K562 (cell line): ENCODE data around the gene SESN2. TPM values are rescaled to one million over a fixed set of nuclear protein-coding genes. Genes with fewer than 3 reads are reported as not detected.

Experiments
- ARID1B ChIP-seq: fragments of 450-650 bp; IDR thresholded peaks from 2 replicates; pipeline ENCODE4 v1.6.1; 2016; ENCODE audit warnings: antibody characterized with exemption, mild to moderate bottlenecking, inconsistent platforms
- CBX1 ChIP-seq: sonication (generic); IDR thresholded peaks from 2 replicates; pipeline ENCODE4 v1.6.1; 2016; ENCODE audit warnings: antibody characterized with exemption, low read depth, mild to moderate bottlenecking
- DIDO1 ChIP-seq: fragments of 450-650 bp; IDR thresholded peaks from 2 replicates; pipeline ENCODE4 v1.6.1; 2016; ENCODE audit warnings: low read depth, missing biosample characterization, missing genetic modification characterization
- EZH2 ChIP-seq: IDR thresholded peaks from 2 replicates; pipeline ENCODE4 v1.6.1; 2012; ENCODE audit warnings: low read depth, mild to moderate bottlenecking, inconsistent platforms, low read length, borderline replicate concordance
- MIER1 ChIP-seq: fragments of 450-650 bp; IDR thresholded peaks from 2 replicates; pipeline ENCODE4 v1.6.1; 2016; ENCODE audit warnings: antibody characterized with exemption, mild to moderate bottlenecking, low read depth
- PHB ChIP-seq: fragments of 250-450 bp; sonication (Bioruptor Pico); IDR thresholded peaks from 2 replicates; pipeline ENCODE4 v1.5.0; 2021
- PHF21A ChIP-seq: fragments of 450-650 bp; IDR thresholded peaks from 2 replicates; pipeline ENCODE4 v1.6.1; 2017; ENCODE audit warnings: low read depth, borderline replicate concordance
- PHTF2 ChIP-seq: fragments of 250-450 bp; sonication (Bioruptor Pico); IDR thresholded peaks from 2 replicates; pipeline ENCODE4 v1.5.0; 2021; ENCODE audit warnings: mild to moderate bottlenecking
- POLR2G ChIP-seq: fragments of 200-400 bp; formaldehyde crosslinking; IDR thresholded peaks from 2 replicates; pipeline ENCODE4 v1.6.1; 2017; ENCODE audit warnings: low read depth, mild to moderate bottlenecking, antibody characterized with exemption, low read length, moderate library complexity
- RB1 ChIP-seq: fragments of 450-650 bp; IDR thresholded peaks from 2 replicates; pipeline ENCODE4 v1.6.1; 2017; ENCODE audit warnings: low read depth, mild to moderate bottlenecking
- SMAD1 ChIP-seq: fragments of 150-350 bp; IDR thresholded peaks from 2 replicates; pipeline ENCODE4 v1.6.1; 2014; ENCODE audit warnings: low read length, low read depth; ENCODE audit not compliant: partially characterized antibody
- SMARCA4 ChIP-seq: fragments of 450-650 bp; IDR thresholded peaks from 2 replicates; pipeline ENCODE4 v1.6.1; 2016
- ZNF76 ChIP-seq: fragments of 250-450 bp; sonication (Bioruptor Pico); IDR thresholded peaks from 2 replicates; pipeline ENCODE4 v1.4.0; 2020; ENCODE audit warnings: mild to moderate bottlenecking, moderate library complexity, borderline replicate concordance
- polyA plus RNA-seq, 8 experiments: library from polyadenylated mRNA; depleted of rRNA in 4 of 8; stranded (reverse) in 5 of 8; unstranded in 3 of 8; fragments of >200 nt; fragmentation: Nextera tagmentation in 2 of 8; fragmentation: Illumina TruSeq in 1 of 8; extraction: Ambion mirVana in 2 of 8; extraction: Trizol in 1 of 8; gene quantifications; 2 replicates each; pipeline versions ENCODE4 v1.2.1 to v1.2.3, GENCODE V29; 2011 to 2014; ENCODE audit warnings: inconsistent platforms in 1 of 8, missing spikeins in 1 of 8
- total RNA-seq, 7 experiments: library from RNA; depleted of rRNA in 6 of 7; stranded (reverse); fragments of >200 nt in 6 of 7; fragmentation: Illumina TruSeq in 2 of 7; extraction: Trizol in 2 of 7; gene quantifications; 2 replicates each; pipeline versions ENCODE4 v1.2.1 to v1.2.3, GENCODE V29; 2011 to 2021; ENCODE audit warnings: low replicate concordance in 1 of 7
- TF ChIP-seq, protein P1 (sequence below): sonication (generic); formaldehyde crosslinking; IDR thresholded peaks from 2 replicates; pipeline ENCODE4 v1.8.0; 2022; ENCODE audit warnings: mild to moderate bottlenecking, low read depth, missing genetic modification reagents
- TF ChIP-seq, protein P2 (sequence below): fragments of 450-650 bp; formaldehyde crosslinking; IDR thresholded peaks from 2 replicates; pipeline ENCODE4 v1.4.0; 2022; ENCODE audit warnings: mild to moderate bottlenecking, moderate library complexity
- TF ChIP-seq, protein P3 (sequence below): fragments of 250-450 bp; sonication (Bioruptor Pico); IDR thresholded peaks from 2 replicates; pipeline ENCODE4 v1.8.0; 2022; ENCODE audit warnings: moderate library complexity, mild to moderate bottlenecking, inconsistent platforms

SESN2 gene
- total and polyA plus RNA-seq, 9 of the 15 experiments (the other 6 are each of a cell fraction or from before 2014, with no cell fraction given): 3.7 to 71.3 (median 16.8) TPM

DNA sequence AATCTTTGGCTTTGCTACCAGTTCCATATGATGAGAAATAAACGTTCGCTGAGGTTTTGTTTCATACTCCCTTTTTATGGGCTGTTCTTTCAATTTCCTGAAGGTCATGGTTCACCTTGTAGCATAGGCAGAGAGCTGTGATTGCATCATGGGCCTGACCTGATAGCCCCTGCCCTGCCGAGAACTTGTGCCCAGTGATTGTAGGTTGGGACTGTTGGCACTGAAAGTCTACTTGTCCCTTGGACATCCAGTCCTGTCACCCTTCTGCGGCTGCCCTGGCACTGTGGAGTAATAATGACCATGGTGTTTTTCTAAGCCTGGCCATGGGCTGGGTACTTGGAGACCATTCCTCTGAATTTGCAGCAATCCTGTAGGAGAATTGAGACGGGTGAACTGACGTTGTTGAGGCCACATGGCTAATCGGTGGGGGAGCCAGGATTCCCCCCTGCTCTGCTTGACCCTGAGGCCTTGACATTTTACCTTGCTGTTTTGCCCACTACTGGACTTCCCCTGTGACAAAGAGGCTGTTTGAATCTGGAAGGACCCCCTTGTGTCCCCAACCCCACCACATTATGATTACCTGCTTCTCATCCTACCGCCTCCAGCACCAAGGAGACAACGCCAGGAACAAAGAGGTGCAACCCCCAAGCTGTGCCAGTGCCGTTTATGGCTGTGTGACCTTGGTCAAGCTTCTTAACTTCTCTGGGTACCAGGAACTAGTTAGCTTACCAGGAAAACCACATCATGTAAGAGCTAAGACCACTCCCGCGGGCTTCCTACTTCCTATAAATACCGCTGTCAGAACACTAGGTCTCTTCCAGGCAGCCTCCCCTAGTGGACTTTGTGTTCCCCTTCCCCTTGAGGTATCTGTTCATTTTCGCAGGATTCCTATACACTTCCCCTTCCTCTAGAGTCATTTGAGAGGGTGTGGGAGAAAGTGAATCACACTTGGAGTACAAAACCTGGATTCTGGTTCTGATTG is 23.4 kb downstream of the SESN2 start (continued):
- TF ChIP-seq, protein P1, sequence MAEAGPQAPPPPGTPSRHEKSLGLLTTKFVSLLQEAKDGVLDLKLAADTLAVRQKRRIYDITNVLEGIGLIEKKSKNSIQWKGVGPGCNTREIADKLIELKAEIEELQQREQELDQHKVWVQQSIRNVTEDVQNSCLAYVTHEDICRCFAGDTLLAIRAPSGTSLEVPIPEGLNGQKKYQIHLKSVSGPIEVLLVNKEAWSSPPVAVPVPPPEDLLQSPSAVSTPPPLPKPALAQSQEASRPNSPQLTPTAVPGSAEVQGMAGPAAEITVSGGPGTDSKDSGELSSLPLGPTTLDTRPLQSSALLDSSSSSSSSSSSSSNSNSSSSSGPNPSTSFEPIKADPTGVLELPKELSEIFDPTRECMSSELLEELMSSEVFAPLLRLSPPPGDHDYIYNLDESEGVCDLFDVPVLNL (CRISPR knock-in tag): no peak
- TF ChIP-seq ZNF76: no peak
- TF ChIP-seq, protein P2, sequence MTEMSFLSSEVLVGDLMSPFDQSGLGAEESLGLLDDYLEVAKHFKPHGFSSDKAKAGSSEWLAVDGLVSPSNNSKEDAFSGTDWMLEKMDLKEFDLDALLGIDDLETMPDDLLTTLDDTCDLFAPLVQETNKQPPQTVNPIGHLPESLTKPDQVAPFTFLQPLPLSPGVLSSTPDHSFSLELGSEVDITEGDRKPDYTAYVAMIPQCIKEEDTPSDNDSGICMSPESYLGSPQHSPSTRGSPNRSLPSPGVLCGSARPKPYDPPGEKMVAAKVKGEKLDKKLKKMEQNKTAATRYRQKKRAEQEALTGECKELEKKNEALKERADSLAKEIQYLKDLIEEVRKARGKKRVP: no peak
- TF ChIP-seq DIDO1: no peak
- TF ChIP-seq EZH2: no peak
- peak; percentile 4; the same call in 1 of the 2 replicates for TF ChIP-seq POLR2G
- peak; percentile 17 for TF ChIP-seq SMAD1
- no peak for TF ChIP-seq ARID1B
- TF ChIP-seq, protein P3, sequence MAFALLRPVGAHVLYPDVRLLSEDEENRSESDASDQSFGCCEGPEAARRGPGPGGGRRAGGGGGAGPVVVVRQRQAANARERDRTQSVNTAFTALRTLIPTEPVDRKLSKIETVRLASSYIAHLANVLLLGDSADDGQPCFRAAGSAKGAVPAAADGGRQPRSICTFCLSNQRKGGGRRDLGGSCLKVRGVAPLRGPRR (CRISPR knock-in tag): no peak
- no peak for TF ChIP-seq RB1
- TF ChIP-seq CBX1: no peak
- TF ChIP-seq MIER1: no peak
- no peak for TF ChIP-seq SMARCA4
- 0 out of 2 replicates have a peak, but pooled peaks have one; percentile 77 for TF ChIP-seq PHB (CRISPR knock-in tag)
- no peak for TF ChIP-seq PHTF2 (CRISPR knock-in tag)
- TF ChIP-seq PHF21A: no peak
- TF ChIP-seq, all 486 proteins: peak for 33
